Measurements from ENCODE around the gene ZBP1. TPM values are rescaled to one million over a fixed set of nuclear protein-coding genes. Genes with fewer than 3 reads are reported as not detected.

Gene ZBP1
- total and polyA plus RNA-seq, 10 of the 15 experiments (the other 5 are each of a cell fraction or from before 2014, with no cell fraction given), result 0.93 to 10.6 (median 4.8) TPM

- TF ChIP-seq ZBTB4 (CRISPR knock-in tag; IDR thresholded peaks at IDR 0.05) (no peak), BMI1 (IDR thresholded peaks at IDR 0.05; ENCODE audit: borderline replicate concordance) (no peak), SIX5 (IDR thresholded peaks at IDR 0.05; ENCODE audit: low read depth, low read length, severe bottlenecking) (no peak)
These were observed 40.1 kb upstream of the ZBP1 start (continued) for GRCh38 chr20:57660181-57660921.

DNA sequence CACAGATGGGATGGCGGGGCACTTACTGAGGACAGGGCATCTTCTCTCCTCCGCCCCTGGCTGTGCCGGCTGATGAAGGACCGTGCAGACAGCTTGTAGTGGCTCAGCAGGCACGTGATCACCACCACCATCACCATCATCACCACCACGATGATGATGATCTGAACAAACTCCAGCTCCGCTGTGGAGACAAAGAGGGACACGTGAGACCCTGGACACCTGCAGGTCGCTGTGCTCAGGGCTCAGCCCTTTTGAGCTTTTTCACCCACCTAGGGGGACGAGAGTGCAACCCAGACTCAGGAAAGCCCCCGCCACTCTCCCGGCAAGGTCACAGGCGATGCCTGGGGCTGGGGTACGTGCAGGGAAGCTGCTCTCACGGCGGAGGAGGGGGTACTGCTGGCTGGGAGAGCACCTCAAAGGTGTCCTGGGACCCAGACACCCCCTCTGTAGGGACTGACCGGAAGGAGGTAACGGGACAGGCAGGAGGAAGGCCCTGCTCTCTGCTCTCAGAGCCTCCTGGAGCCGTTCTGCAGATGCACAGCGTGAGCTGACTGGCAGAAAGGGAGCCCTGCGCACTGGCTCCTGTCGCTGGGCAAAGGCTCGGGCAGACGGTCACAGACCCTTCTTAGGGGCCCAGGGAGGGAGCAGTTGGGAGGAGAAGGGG lies 39.4 kb upstream of the ZBP1 start:
- Histone ChIP-seq H3K27me3 (replicated peaks in 1 of 2; ENCODE audit: control insufficient read depth in 2 of 2, insufficient read depth in 2 of 2, low read length in 1 of 2) (no peaks in the 10 kb centered on the region), H2AFZ (ENCODE audit: control insufficient read depth, low read depth, low read length) (no peak overlapping the region), H3K36me3 (ENCODE audit: control insufficient read depth in 2 of 2, insufficient read depth in 2 of 2, low read length in 1 of 2) (no peaks in the 10 kb centered on the region), H3K4me3 (no peak overlapping the region), H4K20me1 (ENCODE audit: control insufficient read depth, insufficient read depth) (no peaks in the 10 kb centered on the region), H3K27ac (ENCODE audit: control insufficient read depth, insufficient read depth) (no peak overlapping the region), H3K4me2 (ENCODE audit: control insufficient read depth, insufficient read depth) (no peak overlapping the region), H3K79me2 (ENCODE audit: control insufficient read depth, insufficient read depth, low read length) (no peaks in the 10 kb centered on the region), H3K9ac (ENCODE audit: control insufficient read depth, insufficient read depth, low read length) (no peak overlapping the region), H3K4me1 (ENCODE audit: control insufficient read depth, insufficient read depth, low read length) (no peaks in the 10 kb centered on the region), H3K9me3 (replicated peaks; ENCODE audit: control insufficient read depth, insufficient read depth, low read length) (no peaks in the 10 kb centered on the region)
- FAIRE-seq (no peak), DNase-seq (ENCODE audit: low read depth, low spot score) (no peak), ATAC-seq (no peak)
- ChIA-PET RAD21 (ENCODE audit: unreplicated experiment) (interaction anchor here (1.1 kb wide), 1 partner anchor 23 kb away, joined by 4 read pairs; no protein-coding TSS in a partner anchor), CTCF (interaction anchor here (0.6 kb wide), 1 partner anchor 22 kb away, joined by 4 read pairs; no protein-coding TSS in a partner anchor), POLR2A (no interaction called here), SMC1A (ENCODE audit: uncharacterized antibody, unreplicated experiment) (interaction anchor here (0.6 kb wide), 1 partner anchor 34 kb away, joined by 3 read pairs; no protein-coding TSS in a partner anchor)
- in situ Hi-C loops (cut with MboI) (loop anchor here (5.0 kb wide), 1 partner anchor 523 kb away; no protein-coding TSS in a partner anchor), intact Hi-C loops (cut with micrococcal nuclease; ENCODE audit: unreplicated experiment) (no loop called here)
- no TSS peak for BruUV-seq (replicated peaks)
- WGBS (ENCODE audit: insufficient coverage, insufficient replicate concordance, low lambda C conversion rate, missing lambda C conversion rate), result 60% methylated on average over 24 of the region's 24 CpGs
- peak in 1 of 2 experiments; percentile 15; a peak in 1 of 4 replicates for TF ChIP-seq BHLHE40 (IDR thresholded peaks at IDR 0.05; ENCODE audit: borderline replicate concordance in 1 of 2, low read depth in 2 of 2, low read length in 1 of 2)
- no peak for TF ChIP-seq SREBF1 (IDR thresholded peaks at IDR 0.05; ENCODE audit: low read length)
- TF ChIP-seq RAD21 (IDR thresholded peaks at IDR 0.05; ENCODE audit: insufficient read depth, low read depth, low read length), result no peak
